Caco-2 (cell line): ENCODE results near the gene NKAIN2. TPM values are rescaled to one million over a fixed set of nuclear protein-coding genes. Genes with fewer than 3 reads are reported as not detected.

Experiments used
- BruUV-seq: library from RNA; stranded (reverse); fragments of 400-500 nt; replicated peaks from 2 replicates; lab custom pipeline; 2021; lab: Mats Ljungman, UMichigan
- CTCF ChIA-PET: fragments of 300-600 bp; sonication (Branson Sonifier 250); formaldehyde crosslinking; loops from one replicate; lab custom pipeline; 2022; ENCODE audit warnings: antibody characterized with exemption; lab: Charles Lee
- POLR2A ChIA-PET: fragments of 300-600 bp; sonication (Branson Sonifier 250); formaldehyde crosslinking; loops from one replicate; lab custom pipeline; 2022; ENCODE audit warnings: antibody characterized with exemption; lab: Charles Lee
- DNase-seq, 2 experiments: peaks; one replicate each; pipeline versions ENCODE4 v3.0.0 to v3.0.0-alpha.2; 2020 to 2022
- H3K27me3 ChIP-seq: replicated peaks from 2 replicates; pipeline ENCODE4 v1.6.0; 2011; ENCODE audit warnings: low read length; ENCODE audit not compliant: control insufficient read depth, insufficient read depth
- H3K36me3 ChIP-seq: 2 replicates; pipeline ENCODE4 v1.5.1; 2011; ENCODE audit warnings: low read length; ENCODE audit not compliant: control insufficient read depth, insufficient read depth
- H3K4me1 ChIP-seq: fragments of 250-450 bp; sonication (Bioruptor Pico); 2 replicates; pipeline ENCODE4 v1.5.1; 2020; ENCODE audit warnings: mild to moderate bottlenecking
- H3K4me3 ChIP-seq: 2 replicates; pipeline ENCODE4 v1.5.1; 2011; ENCODE audit warnings: low read depth, mild to moderate bottlenecking, control low read depth, low read length
- H3K9me3 ChIP-seq: fragments of 250-450 bp; sonication (Bioruptor Pico); 2 replicates; pipeline ENCODE4 v1.5.1; 2020; ENCODE audit warnings: mild to moderate bottlenecking, moderate library complexity
- H3K27ac Mint-ChIP-seq: one replicate; pipeline ENCODE4 v1.8.0; 2022; ENCODE audit warnings: mixed read lengths; ENCODE audit not compliant: unreplicated experiment
- H3K27me3 Mint-ChIP-seq: one replicate; pipeline ENCODE4 v1.8.0; 2022; ENCODE audit warnings: mixed read lengths; ENCODE audit not compliant: insufficient read depth, unreplicated experiment
- H3K36me3 Mint-ChIP-seq: one replicate; pipeline ENCODE4 v1.8.0; 2022; ENCODE audit warnings: mild to moderate bottlenecking, mixed read lengths; ENCODE audit not compliant: insufficient read depth, unreplicated experiment
- H3K4me1 Mint-ChIP-seq: one replicate; pipeline ENCODE4 v1.8.0; 2022; ENCODE audit warnings: low read depth, mixed read lengths; ENCODE audit not compliant: unreplicated experiment
- H3K4me3 Mint-ChIP-seq: one replicate; pipeline ENCODE4 v1.8.0; 2022; ENCODE audit warnings: mild to moderate bottlenecking, moderate library complexity, mixed read lengths; ENCODE audit not compliant: unreplicated experiment
- H3K9me3 Mint-ChIP-seq: one replicate; pipeline ENCODE4 v1.8.0; 2022; ENCODE audit warnings: mixed read lengths; ENCODE audit not compliant: unreplicated experiment
- intact Hi-C: fragments of 100-400 bp; cut with micrococcal nuclease; formaldehyde crosslinking; loops from one replicate; pipeline ENCODE4 v1.10.0; 2022; ENCODE audit not compliant: unreplicated experiment
- total RNA-seq: library from RNA; stranded (reverse); gene quantifications from 2 replicates; pipeline ENCODE4 v1.2.3, GENCODE V29; 2022
- TF ChIP-seq, protein P1 (sequence below), 2 experiments: fragments of 200-600 bp in 1 of 2; IDR thresholded peaks; 1 replicate in 1 of 2; 2 replicates in 1 of 2; pipeline versions ENCODE4 v1.5.1 to v1.8.0; 2011 to 2022; ENCODE audit warnings: antibody characterized with exemption in 1 of 2, control low read depth in 1 of 2, inconsistent platforms in 1 of 2, low read depth in 1 of 2, low read length in 1 of 2, mild to moderate bottlenecking in 1 of 2, moderate library complexity in 1 of 2; ENCODE audit not compliant: insufficient read depth in 1 of 2, severe bottlenecking in 1 of 2, unreplicated experiment in 1 of 2

NKAIN2 gene
- total RNA-seq, 1 experiment from 2014 or later = not detected

DNA sequence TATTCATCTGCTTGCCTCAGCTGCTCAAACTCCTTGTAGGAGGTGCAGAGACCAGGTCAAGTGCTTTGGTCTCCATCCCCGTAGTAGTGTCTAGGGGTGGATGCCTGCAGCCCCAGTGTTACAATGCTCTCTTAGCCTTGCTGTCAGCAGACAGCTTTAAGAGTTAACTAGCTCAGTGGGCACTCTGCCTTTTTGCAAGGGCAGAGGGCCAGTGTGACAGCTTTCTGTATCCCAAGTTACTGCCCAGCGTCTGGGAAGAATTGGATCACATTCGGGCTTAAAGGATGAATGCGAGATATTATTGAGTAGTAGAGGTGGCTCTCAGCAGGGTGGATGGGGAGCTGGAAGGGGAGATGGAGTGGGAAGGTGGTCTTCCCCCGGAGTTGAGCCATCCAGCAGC is 818.7 kb downstream of the NKAIN2 start:
- Histone ChIP-seq H3K9me3 (no peaks in the 10 kb centered on the region), H3K4me1 (no peaks in the 10 kb centered on the region), H3K27me3 (no peaks in the 10 kb centered on the region), H3K4me3 (no peak overlapping the region), H3K36me3 (no peaks in the 10 kb centered on the region)
- TF ChIP-seq, protein P1, sequence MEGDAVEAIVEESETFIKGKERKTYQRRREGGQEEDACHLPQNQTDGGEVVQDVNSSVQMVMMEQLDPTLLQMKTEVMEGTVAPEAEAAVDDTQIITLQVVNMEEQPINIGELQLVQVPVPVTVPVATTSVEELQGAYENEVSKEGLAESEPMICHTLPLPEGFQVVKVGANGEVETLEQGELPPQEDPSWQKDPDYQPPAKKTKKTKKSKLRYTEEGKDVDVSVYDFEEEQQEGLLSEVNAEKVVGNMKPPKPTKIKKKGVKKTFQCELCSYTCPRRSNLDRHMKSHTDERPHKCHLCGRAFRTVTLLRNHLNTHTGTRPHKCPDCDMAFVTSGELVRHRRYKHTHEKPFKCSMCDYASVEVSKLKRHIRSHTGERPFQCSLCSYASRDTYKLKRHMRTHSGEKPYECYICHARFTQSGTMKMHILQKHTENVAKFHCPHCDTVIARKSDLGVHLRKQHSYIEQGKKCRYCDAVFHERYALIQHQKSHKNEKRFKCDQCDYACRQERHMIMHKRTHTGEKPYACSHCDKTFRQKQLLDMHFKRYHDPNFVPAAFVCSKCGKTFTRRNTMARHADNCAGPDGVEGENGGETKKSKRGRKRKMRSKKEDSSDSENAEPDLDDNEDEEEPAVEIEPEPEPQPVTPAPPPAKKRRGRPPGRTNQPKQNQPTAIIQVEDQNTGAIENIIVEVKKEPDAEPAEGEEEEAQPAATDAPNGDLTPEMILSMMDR (IDR thresholded peaks at IDR 0.05; ENCODE audit: insufficient read depth in 1 of 2, low read depth in 1 of 2, low read length in 1 of 2, severe bottlenecking in 1 of 2, unreplicated experiment in 1 of 2) = no peak
- no TSS peak for BruUV-seq
- H3K27me3 Mint-ChIP-seq = peaks cover 6% of the 10 kb centered on the region
- intact Hi-C loops = no loop called here
- H3K36me3 Mint-ChIP-seq = no peaks in the 10 kb centered on the region
- CTCF ChIA-PET = no interaction called here
- no peak overlapping the region for H3K4me3 Mint-ChIP-seq
- H3K27ac Mint-ChIP-seq = no peak overlapping the region
- no peaks in the 10 kb centered on the region for H3K4me1 Mint-ChIP-seq
- POLR2A ChIA-PET = no interaction called here
- no peaks in the 10 kb centered on the region for H3K9me3 Mint-ChIP-seq
- DNase-seq = no peak

DNA sequence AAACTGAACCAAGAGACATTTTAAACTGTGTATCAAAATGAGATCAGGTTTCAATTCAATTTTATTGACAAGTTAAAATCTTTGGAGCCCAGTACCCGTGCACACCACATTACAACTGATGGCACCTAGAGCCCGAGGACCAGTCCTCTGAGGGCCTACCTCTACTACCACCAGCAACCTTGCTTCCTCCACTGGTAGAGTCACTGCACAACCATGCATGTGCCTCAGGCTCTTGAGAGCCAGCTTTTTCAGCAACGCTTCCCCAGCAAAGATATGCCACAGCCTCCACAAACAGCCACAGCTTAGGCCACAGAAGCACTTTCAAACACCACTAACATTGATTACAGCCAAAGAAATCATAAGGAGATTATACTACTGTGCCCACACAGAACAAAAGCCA is 830.0 kb downstream of the NKAIN2 start:
- no peak overlapping the region for H3K4me3 Mint-ChIP-seq
- BruUV-seq = no TSS peak
- DNase-seq = no peak

DNA sequence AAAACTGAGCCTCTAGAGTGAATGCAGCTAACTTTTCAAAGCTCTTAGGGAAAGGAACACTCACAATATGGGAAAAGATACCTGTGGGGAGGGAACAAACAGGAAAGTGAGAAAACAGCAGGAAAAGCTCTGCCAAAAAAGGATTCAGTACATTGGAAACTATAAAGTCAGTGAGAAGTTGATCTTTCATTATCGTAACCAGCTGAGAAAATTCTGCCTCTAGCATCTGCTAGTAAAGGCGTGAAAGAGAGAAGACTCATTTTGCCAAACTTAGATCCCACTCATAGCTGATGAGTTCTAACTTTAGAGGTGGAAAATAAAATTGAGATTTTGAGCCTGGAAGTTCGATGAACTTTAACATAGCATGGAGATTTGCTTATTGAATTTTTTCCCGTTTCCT is 836.8 kb downstream of the NKAIN2 start:
- Mint-ChIP-seq H3K27ac (no peak overlapping the region), H3K27me3 (peaks cover 9% of the 10 kb centered on the region), H3K4me1 (no peaks in the 10 kb centered on the region), H3K9me3 (no peaks in the 10 kb centered on the region), H3K36me3 (no peaks in the 10 kb centered on the region), H3K4me3 (no peak overlapping the region)
- no peaks in the 10 kb centered on the region; the same call in 1 of the 2 replicates for H3K4me1 ChIP-seq
- no peak overlapping the region for H3K4me3 ChIP-seq
- DNase-seq = no peak
- TF ChIP-seq, protein P1 (IDR thresholded peaks at IDR 0.05; ENCODE audit: insufficient read depth in 1 of 2, low read depth in 1 of 2, low read length in 1 of 2, severe bottlenecking in 1 of 2, unreplicated experiment in 1 of 2) = no peak
- no peaks in the 10 kb centered on the region for H3K27me3 ChIP-seq
- CTCF ChIA-PET = no interaction called here
- no peaks in the 10 kb centered on the region for H3K36me3 ChIP-seq
- POLR2A ChIA-PET = no interaction called here
- H3K9me3 ChIP-seq = no peaks in the 10 kb centered on the region
- intact Hi-C loops = no loop called here
- BruUV-seq = no TSS peak

More for the DNA sequence above, 830.0 kb downstream of the NKAIN2 start:
- Histone ChIP-seq H3K9me3 (no peaks in the 10 kb centered on the region), H3K27me3 (no peaks in the 10 kb centered on the region), H3K36me3 (no peaks in the 10 kb centered on the region), H3K4me3 (no peak overlapping the region), H3K4me1 (no peaks in the 10 kb centered on the region)
- H3K36me3 Mint-ChIP-seq = no peaks in the 10 kb centered on the region
- ChIA-PET POLR2A (no interaction called here), CTCF (no interaction called here)
- TF ChIP-seq, protein P1 (IDR thresholded peaks at IDR 0.05; ENCODE audit: insufficient read depth in 1 of 2, low read depth in 1 of 2, low read length in 1 of 2, severe bottlenecking in 1 of 2, unreplicated experiment in 1 of 2) = no peak
- peaks cover 3% of the 10 kb centered on the region for H3K27me3 Mint-ChIP-seq
- no peaks in the 10 kb centered on the region for H3K4me1 Mint-ChIP-seq
- intact Hi-C loops = no loop called here
- no peak overlapping the region for H3K27ac Mint-ChIP-seq
- H3K9me3 Mint-ChIP-seq = no peaks in the 10 kb centered on the region
